ENCODE data around the gene MLLT6.

GRCh38 chr17:38747463-38748148, 42.5 kb downstream of the MLLT6 start:
- TF ChIP-seq EZH2 (IDR thresholded peaks at IDR 0.05; ENCODE audit: low read length, unreplicated experiment) = no peak
- TF ChIP-seq, protein P1, sequence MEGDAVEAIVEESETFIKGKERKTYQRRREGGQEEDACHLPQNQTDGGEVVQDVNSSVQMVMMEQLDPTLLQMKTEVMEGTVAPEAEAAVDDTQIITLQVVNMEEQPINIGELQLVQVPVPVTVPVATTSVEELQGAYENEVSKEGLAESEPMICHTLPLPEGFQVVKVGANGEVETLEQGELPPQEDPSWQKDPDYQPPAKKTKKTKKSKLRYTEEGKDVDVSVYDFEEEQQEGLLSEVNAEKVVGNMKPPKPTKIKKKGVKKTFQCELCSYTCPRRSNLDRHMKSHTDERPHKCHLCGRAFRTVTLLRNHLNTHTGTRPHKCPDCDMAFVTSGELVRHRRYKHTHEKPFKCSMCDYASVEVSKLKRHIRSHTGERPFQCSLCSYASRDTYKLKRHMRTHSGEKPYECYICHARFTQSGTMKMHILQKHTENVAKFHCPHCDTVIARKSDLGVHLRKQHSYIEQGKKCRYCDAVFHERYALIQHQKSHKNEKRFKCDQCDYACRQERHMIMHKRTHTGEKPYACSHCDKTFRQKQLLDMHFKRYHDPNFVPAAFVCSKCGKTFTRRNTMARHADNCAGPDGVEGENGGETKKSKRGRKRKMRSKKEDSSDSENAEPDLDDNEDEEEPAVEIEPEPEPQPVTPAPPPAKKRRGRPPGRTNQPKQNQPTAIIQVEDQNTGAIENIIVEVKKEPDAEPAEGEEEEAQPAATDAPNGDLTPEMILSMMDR (conservative IDR thresholded peaks at IDR 0.05; ENCODE audit: low read depth, low read length) = no peak
- no peak for TF ChIP-seq EZH2phosphoT487 (IDR thresholded peaks at IDR 0.05; ENCODE audit: borderline replicate concordance, low read length)
